NOMO-1 treated with dmso at 0.1 percent for 144 hours (cell line): Measurements from ENCODE around the gene BLOC1S5.
"Not testable (repeated sequence)": the region's sequence is repeated elsewhere in the genome, so short reads cannot be mapped to it uniquely, and the experiment has no call there.

ENCODE experiments used
- DNase-seq: peaks from one replicate; lab custom pipeline; 2025; ENCODE audit not compliant: unreplicated experiment; lab: John Stamatoyannopoulos, UW

The BLOC1S5 gene

DNA sequence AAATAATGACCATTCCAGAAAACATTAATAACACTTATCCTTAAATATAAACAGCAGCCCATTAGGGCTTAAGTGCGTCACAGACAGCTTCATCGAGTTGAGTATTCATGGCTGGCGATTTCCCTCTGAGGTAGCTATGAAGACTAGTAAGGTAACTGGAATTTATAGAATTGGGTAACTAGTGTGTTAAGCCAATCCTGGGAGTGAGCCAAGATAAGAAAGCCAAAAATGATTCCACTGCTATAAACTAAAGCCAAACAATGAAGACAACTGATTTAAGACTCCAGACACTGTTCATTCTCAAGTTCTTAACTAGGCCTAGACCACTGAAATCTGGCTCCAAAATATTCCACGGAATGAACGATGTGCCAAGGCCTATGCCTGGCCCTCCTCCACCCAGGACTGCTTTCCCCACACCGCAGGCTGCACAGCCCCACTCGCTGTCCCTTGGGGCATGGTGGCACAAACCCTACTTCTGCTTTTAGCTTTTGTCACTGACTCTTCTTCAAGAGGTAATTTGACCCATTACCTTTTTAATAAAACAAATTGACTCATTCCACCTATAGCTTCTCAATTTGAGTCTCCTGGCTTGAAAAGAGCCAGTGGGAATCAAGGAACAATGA, 66.0 kb downstream of the BLOC1S5 start:
- DNase-seq, result no peak

- DNase-seq, result no peak
Observed at GRCh38 chr6:7997286-7997685, 66.9 kb downstream of the BLOC1S5 start.

DNA sequence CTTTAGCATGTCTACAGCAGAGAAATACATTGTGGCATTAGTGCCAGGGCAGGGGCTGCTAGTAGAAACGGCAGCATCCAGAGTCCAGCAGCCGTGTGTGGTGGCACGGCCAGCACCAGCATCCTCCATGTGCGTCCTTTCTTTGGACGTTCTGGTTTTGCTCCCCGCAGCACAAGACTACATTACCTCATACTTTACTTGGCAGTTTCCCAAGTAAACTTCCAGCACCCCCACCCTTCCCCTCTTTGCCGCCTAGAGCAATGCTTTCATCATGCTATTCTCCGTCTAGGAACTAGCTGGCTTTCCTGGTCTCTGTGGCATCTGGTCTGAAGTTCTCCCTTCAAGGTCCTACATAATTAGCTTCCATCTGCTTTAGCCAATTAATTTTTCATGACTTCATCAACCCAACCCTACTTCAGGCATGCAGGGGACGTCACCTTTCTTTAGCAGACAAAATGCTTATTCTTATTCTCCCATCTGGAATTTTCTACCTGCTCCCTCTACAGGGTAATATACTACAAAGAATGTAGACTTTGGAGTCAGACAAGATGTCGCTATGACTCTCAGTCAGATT, 67.6 kb downstream of the BLOC1S5 start:
- no peak for DNase-seq

GRCh38 chr6:7993952-7994351, 70.2 kb downstream of the BLOC1S5 start:
- DNase-seq, result no peak

GRCh38 chr6:7993399-7993798, 70.8 kb downstream of the BLOC1S5 start:
- no peak for DNase-seq

DNA sequence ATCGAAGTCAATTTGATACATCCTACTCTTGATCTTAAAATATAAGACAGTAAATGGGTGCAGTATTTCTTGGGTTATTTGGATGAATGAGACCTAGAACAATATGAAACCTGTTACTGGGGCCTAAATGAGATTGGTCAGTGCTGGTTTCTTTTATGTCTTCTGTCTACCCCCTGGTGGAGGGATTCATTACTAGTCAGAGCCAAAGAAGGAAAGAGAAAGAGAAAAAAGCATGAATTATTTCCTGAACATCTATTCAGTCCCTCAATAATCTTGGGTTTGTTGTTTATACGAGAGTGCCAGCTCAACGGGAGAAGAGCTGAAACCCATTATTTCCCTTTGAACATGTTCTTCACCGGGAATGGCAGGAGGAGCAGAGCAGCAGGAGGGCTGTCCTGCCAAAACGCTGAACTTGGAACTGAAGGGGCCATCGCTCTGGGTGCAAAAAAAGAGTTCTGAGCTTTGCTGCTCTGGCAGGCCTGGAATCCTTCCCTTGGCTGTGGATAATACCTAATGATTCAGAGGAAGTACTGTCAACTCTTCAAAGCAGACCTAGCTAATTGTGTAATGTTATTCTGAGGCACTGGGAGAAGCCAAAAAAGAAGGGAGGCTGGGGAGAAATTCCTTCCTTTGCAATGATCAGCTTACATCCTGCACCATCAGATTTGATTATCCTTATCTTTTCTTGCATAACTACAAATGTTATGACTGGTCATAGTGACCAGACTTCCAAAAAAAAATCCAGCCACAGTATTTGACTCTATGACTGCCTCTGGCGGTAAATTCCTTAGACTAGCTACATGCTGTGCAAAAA, 72.0 kb downstream of the BLOC1S5 start:
- DNase-seq, result no peak

DNA sequence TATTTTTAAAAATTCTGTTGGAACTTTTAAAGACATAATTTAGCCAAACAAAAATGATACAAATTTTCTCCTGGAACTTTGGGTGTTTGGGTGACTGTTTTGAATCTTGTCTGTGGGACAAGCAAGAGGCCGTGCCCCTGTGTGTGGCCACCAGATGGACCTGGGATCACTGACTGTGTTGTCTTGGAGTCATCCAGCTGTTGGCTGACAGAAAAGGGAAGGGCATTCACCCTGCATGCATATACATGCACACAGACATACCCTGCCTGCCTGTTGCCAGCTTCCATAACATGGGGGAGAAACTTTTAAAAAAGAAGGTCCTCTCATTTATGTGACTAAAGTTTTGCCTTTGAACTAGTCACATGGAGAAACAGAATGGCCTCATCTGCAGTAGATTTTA, 72.7 kb downstream of the BLOC1S5 start:
- DNase-seq, result no peak

- DNase-seq, result no peak
Observed at GRCh38 chr6:7986219-7986618, 78.0 kb downstream of the BLOC1S5 start.

DNA sequence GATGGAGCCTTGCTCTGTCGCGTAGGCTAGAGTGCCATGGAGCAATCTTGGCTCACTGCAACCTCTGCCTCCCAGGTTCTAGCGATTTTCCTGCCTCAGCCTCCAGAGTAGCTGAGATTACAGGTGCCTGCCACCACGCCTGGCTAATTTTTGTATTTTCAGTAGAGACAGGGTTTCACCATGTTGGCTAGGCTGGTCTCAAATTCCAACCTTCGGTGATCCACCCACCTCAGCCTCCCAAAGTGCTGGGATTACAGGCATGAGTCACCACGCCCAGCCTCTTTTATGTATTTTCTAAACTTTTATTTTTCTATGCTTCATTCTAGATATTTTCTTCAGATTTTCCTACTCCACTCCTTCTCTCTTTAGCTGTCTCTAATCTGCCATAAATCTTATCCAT, 80.2 kb downstream of the BLOC1S5 start:
- DNase-seq, result not testable (repeated sequence)

DNA sequence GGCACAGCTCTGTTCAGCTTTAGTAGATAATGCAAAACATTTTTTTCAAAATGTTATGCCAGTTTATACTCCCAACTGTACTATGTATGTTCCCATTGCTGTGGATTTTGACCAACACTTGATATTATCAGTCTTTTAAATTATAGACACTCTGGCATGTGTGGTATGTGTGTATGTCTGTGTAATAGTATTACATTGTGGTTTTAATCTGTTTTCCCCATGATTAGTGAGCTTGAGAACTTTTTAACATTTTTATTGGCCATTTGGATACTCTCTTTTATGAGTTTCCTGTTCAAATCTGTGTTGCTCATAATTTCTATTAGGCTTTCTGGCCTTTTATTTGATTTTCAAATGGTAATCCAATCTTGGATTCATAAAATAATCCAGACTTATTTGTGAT, 84.4 kb downstream of the BLOC1S5 start:
- no peak for DNase-seq

- no peak for DNase-seq
Observed at GRCh38 chr6:7978736-7979135, 85.5 kb downstream of the BLOC1S5 start.

DNA sequence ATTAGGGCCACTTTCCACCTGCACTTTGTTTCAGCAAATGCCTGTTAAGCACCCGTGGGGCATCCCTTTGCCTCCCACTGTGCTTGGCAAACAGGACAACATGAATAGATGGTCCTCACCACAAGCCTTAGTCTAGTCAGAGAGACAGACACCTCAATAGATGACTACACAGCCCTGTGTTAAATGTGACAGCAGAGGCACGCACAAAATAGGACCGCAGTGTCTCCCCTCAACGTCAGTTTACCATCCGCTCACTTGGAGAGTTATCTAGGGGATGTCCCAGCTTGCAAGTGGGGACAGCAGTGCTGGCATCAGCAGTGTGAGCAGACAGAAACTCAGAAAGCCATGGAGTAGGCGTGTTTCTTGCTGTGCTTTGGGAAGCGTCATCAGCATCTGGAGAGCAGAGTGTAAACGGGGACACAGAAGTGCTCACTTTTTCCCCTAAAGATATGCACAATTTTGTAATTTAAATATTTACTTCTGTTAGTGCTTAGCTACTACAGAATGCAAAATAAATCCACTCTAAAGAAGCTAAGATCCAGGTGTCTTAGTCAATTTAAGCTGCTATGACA, 87.6 kb downstream of the BLOC1S5 start:
- DNase-seq, result no peak

DNA sequence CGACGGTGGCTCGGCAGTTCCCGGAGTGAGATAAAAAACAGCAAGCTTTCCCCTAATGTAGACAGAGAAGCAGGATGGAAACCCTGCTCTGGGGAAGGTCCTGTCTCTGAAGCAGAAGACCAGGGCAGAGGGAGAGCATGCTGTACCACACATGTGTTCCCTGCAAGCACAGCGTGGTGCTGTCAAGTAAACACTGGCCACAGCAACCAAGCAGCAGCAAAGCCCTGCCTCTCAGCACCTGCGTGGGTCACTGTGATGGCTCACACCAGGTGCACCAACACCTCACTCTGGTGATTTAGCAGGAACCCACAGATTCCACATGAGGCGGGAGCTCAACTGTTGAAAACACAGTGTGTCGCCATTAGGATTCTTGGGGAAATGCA, 88.4 kb downstream of the BLOC1S5 start:
- no peak for DNase-seq

- no peak for DNase-seq
Observed at GRCh38 chr6:7974938-7975763, 89.0 kb downstream of the BLOC1S5 start.

- no peak for DNase-seq
Observed at GRCh38 chr6:7974565-7974937, 89.6 kb downstream of the BLOC1S5 start.

DNA sequence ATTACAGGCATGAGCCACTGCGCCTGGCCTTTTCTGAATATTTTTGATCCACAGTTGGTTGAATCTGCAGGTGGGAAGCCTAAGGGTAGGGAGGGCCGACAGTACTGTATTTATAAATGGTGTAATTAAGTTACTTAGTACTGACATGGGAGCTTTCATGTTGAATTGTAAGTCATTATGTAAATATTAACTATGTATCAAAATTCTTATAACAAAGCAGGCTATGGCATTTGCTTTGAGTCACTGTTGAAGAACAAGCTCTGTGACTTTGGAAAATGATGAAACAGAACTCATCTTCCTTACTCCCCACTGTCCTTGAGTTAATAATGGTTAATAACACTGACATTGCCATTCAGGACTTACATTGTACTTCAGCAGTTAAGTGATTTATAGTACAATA, 90.6 kb downstream of the BLOC1S5 start:
- no peak for DNase-seq

DNA sequence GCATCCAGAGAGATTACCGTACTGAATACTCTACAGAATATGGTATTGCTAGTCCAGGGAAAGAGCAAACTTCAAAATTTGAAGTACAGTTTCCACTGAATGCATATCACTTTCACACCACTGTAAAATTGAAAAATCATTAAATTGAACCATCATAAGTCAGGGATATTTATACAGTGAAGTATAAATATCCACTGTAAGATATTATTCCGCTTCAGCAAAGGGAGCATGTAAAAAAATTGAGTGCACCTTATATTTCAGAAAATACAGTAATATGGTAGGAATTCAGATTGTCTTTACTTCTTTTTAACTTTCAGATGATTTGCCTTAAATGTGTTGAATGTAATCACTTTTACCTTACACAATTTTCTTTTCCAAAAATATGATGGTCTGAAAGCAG, 92.7 kb downstream of the BLOC1S5 start:
- DNase-seq, result no peak

- DNase-seq, result no peak
Observed at GRCh38 chr6:7970616-7971015, 93.6 kb downstream of the BLOC1S5 start.
